Measurements from ENCODE around the gene TET3. TPM values are rescaled to one million over a fixed set of nuclear protein-coding genes. Genes with fewer than 3 reads are reported as not detected.
A peak's percentile ranks its signal among the peaks of the same experiment; 100 is the strongest.

The TET3 gene
- total and polyA plus RNA-seq, 2 of the 8 experiments (the other 6 are each of a cell fraction or from before 2014, with no cell fraction given) = 4.5 to 21.1 TPM

GRCh38 chr2:73995810-73996209 is 11.1 kb downstream of the TET3 start:
- H3K4me1 ChIP-seq (replicated peaks in 1 of 4; ENCODE audit: control insufficient read depth in 3 of 4, insufficient read depth in 4 of 4, low read length in 3 of 4) = peaks cover 6 to 18% (median 11%) of the 10 kb centered on the region in 4 experiments
- TF ChIP-seq USF2 (IDR thresholded peaks at IDR 0.05; ENCODE audit: low read length) = no peak
- no peak for TF ChIP-seq CBX8 (IDR thresholded peaks at IDR 0.05; ENCODE audit: borderline replicate concordance, low read depth, low read length)
- no peak for TF ChIP-seq YY1 (IDR thresholded peaks at IDR 0.05; ENCODE audit: low read depth, low read length)
- TF ChIP-seq CHD2 (IDR thresholded peaks at IDR 0.05; ENCODE audit: low read length) = no peak
- TF ChIP-seq SP2 (IDR thresholded peaks at IDR 0.05; ENCODE audit: low read length) = no peak
- peak in 1 of 2 experiments; percentile 23; a peak in 1 of 4 replicates for TF ChIP-seq RAD21 (IDR thresholded peaks at IDR 0.05 in 1 of 2, conservative IDR thresholded peaks at IDR 0.05 in 1 of 2; ENCODE audit: low read depth in 2 of 2, low read length in 2 of 2)
- TF ChIP-seq KDM5A (IDR thresholded peaks at IDR 0.05; ENCODE audit: low read length) = no peak

More at GRCh38 chr2:73995810-73996209, 11.1 kb downstream of the TET3 start:
- Histone ChIP-seq H3K14ac (ENCODE audit: insufficient read length) (no peak overlapping the region), H4K20me1 (replicated peaks in 1 of 2; ENCODE audit: control insufficient read depth in 1 of 2, insufficient read depth in 2 of 2, low read length in 2 of 2) (peaks cover 26 to 49% of the 10 kb centered on the region in 2 experiments), H4K5ac (ENCODE audit: insufficient read length, low read depth, low read length) (no peak overlapping the region), H2BK5ac (ENCODE audit: low read depth, low read length) (no peak overlapping the region), H3K27ac (ENCODE audit: low read depth, low read length) (no peak overlapping the region), H2BK120ac (replicated peaks; ENCODE audit: low read depth, low read length) (no peak overlapping the region), H3K4ac (replicated peaks; ENCODE audit: insufficient read length, low read depth, low read length) (no peak overlapping the region), H3K23me2 (ENCODE audit: low read depth, low read length) (no peaks in the 10 kb centered on the region), H3K36me3 (ENCODE audit: control insufficient read depth in 2 of 4, insufficient read depth in 4 of 4, low read length in 3 of 4) (peaks cover 0 to 4% (median 0%) of the 10 kb centered on the region in 4 experiments; a peak in 1 of 8 replicates), H3K27me3 (replicated peaks in 1 of 4; ENCODE audit: control insufficient read depth in 3 of 4, extremely low read depth in 1 of 4, insufficient read depth in 3 of 4, low read length in 3 of 4) (no peaks in the 10 kb centered on the region), H3K4me2 (ENCODE audit: insufficient read depth in 1 of 2, low read depth in 2 of 2, low read length in 2 of 2) (no peak overlapping the region), H2AK5ac (ENCODE audit: low read depth, low read length) (no peak overlapping the region), H3K9me3 (ENCODE audit: insufficient read depth in 2 of 2, low read depth in 1 of 2, low read length in 1 of 2) (no peaks in the 10 kb centered on the region), H4K91ac (replicated peaks; ENCODE audit: insufficient read length, low read length) (no peak overlapping the region), H2BK12ac (ENCODE audit: low read depth, low read length) (no peak overlapping the region), H2BK20ac (ENCODE audit: low read length) (no peak overlapping the region), H3K18ac (ENCODE audit: extremely low read depth, low read length) (no peak overlapping the region), H2AFZ (ENCODE audit: low read length) (no peak overlapping the region), H2BK15ac (ENCODE audit: low read length) (no peak overlapping the region), H4K8ac (ENCODE audit: extremely low read depth, insufficient read depth, low read length) (no peak overlapping the region), H3K4me3 (ENCODE audit: extremely low read depth in 1 of 4, insufficient read depth in 2 of 4, low read depth in 3 of 4, low read length in 4 of 4) (no peak overlapping the region), H3K56ac (replicated peaks; ENCODE audit: insufficient read length, low read depth, low read length) (no peak overlapping the region), H3K9ac (replicated peaks in 1 of 4; ENCODE audit: extremely low read depth in 1 of 4, low read depth in 3 of 4, low read length in 3 of 4) (no peak overlapping the region), H3K79me1 (ENCODE audit: low read depth, low read length) (peaks cover 14% of the 10 kb centered on the region), H3K79me2 (ENCODE audit: control insufficient read depth in 1 of 2, insufficient read depth in 2 of 2, low read length in 2 of 2) (peaks cover 0 to 86% of the 10 kb centered on the region in 2 experiments; a peak in 3 of 4 replicates), H3K23ac (ENCODE audit: insufficient read length) (no peak overlapping the region)
- ChIA-PET CTCF (ENCODE audit: partially characterized antibody) (interaction anchor here (0.6 to 3.6 kb wide), 7 partner anchors 9 to 109 kb away, joined by 3 to 11 read pairs (median 4); no protein-coding TSS in a partner anchor), POLR2A (ENCODE audit: partially characterized antibody) (interaction anchor here (1.3 to 4.5 kb wide), 2 partner anchors 10 to 14 kb away, joined by 7 to 37 read pairs; partner anchors contain the start of gene TET3)
- no peak for FAIRE-seq
- no peak for DNase-seq (ENCODE audit: low read depth in 1 of 2, low spot score in 2 of 2)
- WGBS, 2 experiments (ENCODE audit: extremely low coverage in 1 of 2, insufficient coverage in 1 of 2, insufficient read length in 1 of 2, insufficient replicate concordance in 2 of 2, low coverage in 1 of 2, low lambda C conversion rate in 2 of 2, missing lambda C conversion rate in 1 of 2) = 81% methylated on average over 5 of the region's 5 CpGs; no CpG with 5 or more reads in 1 of the 2 experiments

All from H1 (cell line).